HTR-8/SVneo (cell line): ENCODE measurements around the gene RDX.

Experiments used
- DNase-seq: peaks from one replicate; pipeline ENCODE4 v3.0.0; 2011; ENCODE audit warnings: low spot score, mixed read lengths; ENCODE audit not compliant: insufficient read length
- FAIRE-seq: peaks from 2 replicates; lab custom pipeline; 2011; peaks lifted over from hg19 to GRCh38; lab: Jason Lieb, UNC

The RDX gene

GRCh38 chr11:110148775-110149744 is 147.4 kb downstream of the RDX start:
- peak; percentile 86 for FAIRE-seq
- peak; percentile 45 for DNase-seq

GRCh38 chr11:110147962-110148709 is 148.3 kb downstream of the RDX start:
- FAIRE-seq (no peak), DNase-seq (peak; percentile 32)

- FAIRE-seq (no peak), DNase-seq (no peak)
These were observed 154.6 kb downstream of the RDX start for GRCh38 chr11:110141812-110142211.

- DNase-seq, result no peak
- no peak for FAIRE-seq
These were observed 162.3 kb downstream of the RDX start for GRCh38 chr11:110134110-110134509.

GRCh38 chr11:110133160-110133559 is 163.3 kb downstream of the RDX start:
- FAIRE-seq, result no peak

GRCh38 chr11:110131386-110132123 is 164.9 kb downstream of the RDX start:
- no peak for DNase-seq
- FAIRE-seq, result peak; percentile 67

More at GRCh38 chr11:110133160-110133559, 163.3 kb downstream of the RDX start:
- DNase-seq, result no peak

GRCh38 chr11:110130642-110131238 is 165.7 kb downstream of the RDX start:
- FAIRE-seq (peak; percentile 72), DNase-seq (no peak)

GRCh38 chr11:110128161-110128560 is 168.3 kb downstream of the RDX start:
- DNase-seq, result no peak

GRCh38 chr11:110126936-110127335 is 169.5 kb downstream of the RDX start:
- no peak for FAIRE-seq
- DNase-seq, result no peak

More at GRCh38 chr11:110128161-110128560, 168.3 kb downstream of the RDX start:
- FAIRE-seq, result no peak

- DNase-seq (no peak), FAIRE-seq (peak; percentile 73)
These were observed 170.8 kb downstream of the RDX start for GRCh38 chr11:110125632-110126031.
